ENCODE measurements around the gene DLX4.

Gene DLX4

DNA sequence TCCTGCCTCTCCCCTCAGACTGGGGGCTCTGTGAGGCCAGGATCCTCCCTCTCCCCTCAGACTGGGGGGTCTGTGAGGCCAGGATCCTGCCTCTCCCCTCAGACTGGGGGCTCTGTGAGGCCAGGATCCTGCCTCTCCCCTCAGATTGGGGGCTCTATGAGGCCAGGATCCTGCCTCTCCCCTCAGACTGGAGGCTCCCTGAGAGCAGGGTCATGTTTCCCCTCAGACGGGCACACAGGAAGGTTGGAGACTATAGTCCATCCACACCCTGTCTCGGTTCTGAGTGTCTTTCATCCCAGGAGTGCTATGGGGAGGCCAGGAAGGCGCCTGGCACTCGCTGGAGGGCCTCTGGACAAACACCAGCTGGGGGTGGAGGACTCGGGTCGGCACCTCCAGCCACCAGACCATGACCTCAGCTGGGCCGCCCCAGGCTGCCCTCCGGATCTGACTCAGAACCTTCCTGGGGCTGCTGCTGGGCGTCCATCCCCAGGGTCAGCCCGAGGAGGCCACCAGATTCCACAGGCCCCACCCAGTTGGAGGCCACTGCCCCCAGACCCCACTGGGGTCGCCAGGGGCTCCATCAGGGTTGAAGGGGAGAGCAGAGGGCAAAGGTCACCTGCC, 21.9 kb upstream of the DLX4 start:
- Histone ChIP-seq H3K4me3 (ENCODE audit: low read depth, low read length) (no peak overlapping the region), H3K9ac (ENCODE audit: low read depth, low read length) (no peak overlapping the region), H3K9me3 (ENCODE audit: control insufficient read depth, insufficient read depth, low read length) (no peaks in the 10 kb centered on the region), H3K4me1 (ENCODE audit: control insufficient read depth, insufficient read depth, low read length) (peaks cover 5% of the 10 kb centered on the region; the same call in 1 of the 2 replicates), H3K27ac (ENCODE audit: low read depth, low read length) (no peak overlapping the region), H3K27me3 (ENCODE audit: control insufficient read depth, insufficient read depth, low read length) (peaks cover 16% of the 10 kb centered on the region), H3K36me3 (ENCODE audit: control insufficient read depth, insufficient read depth, low read length) (no peaks in the 10 kb centered on the region)

DNA sequence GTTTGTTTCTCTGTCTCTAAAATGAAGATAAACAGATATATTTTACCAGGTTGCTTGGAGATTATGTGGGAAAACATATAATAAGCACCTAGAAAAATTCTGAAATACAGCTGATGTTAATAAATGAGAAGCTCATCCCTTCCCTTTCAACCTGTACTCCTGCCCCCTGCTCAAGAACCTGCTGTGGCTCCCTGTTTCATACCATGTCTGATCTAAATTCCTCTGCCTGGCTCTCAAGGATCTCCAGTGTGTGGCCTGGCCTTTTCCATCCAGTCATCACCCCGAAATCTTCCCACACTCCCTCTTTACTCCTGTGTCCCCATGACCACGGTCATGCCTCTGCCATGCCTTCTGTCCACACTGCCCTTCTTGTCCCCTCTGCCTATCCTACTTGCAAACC, 19.4 kb upstream of the DLX4 start:
- Histone ChIP-seq H3K4me3 (ENCODE audit: low read depth, low read length) (no peak overlapping the region), H3K27ac (ENCODE audit: low read depth, low read length) (no peak overlapping the region), H3K27me3 (ENCODE audit: control insufficient read depth, insufficient read depth, low read length) (peaks cover 22% of the 10 kb centered on the region), H3K9ac (ENCODE audit: low read depth, low read length) (no peak overlapping the region), H3K4me1 (ENCODE audit: control insufficient read depth, insufficient read depth, low read length) (peaks cover 4% of the 10 kb centered on the region; the same call in 1 of the 2 replicates), H3K9me3 (ENCODE audit: control insufficient read depth, insufficient read depth, low read length) (no peaks in the 10 kb centered on the region), H3K36me3 (ENCODE audit: control insufficient read depth, insufficient read depth, low read length) (no peaks in the 10 kb centered on the region)

DNA sequence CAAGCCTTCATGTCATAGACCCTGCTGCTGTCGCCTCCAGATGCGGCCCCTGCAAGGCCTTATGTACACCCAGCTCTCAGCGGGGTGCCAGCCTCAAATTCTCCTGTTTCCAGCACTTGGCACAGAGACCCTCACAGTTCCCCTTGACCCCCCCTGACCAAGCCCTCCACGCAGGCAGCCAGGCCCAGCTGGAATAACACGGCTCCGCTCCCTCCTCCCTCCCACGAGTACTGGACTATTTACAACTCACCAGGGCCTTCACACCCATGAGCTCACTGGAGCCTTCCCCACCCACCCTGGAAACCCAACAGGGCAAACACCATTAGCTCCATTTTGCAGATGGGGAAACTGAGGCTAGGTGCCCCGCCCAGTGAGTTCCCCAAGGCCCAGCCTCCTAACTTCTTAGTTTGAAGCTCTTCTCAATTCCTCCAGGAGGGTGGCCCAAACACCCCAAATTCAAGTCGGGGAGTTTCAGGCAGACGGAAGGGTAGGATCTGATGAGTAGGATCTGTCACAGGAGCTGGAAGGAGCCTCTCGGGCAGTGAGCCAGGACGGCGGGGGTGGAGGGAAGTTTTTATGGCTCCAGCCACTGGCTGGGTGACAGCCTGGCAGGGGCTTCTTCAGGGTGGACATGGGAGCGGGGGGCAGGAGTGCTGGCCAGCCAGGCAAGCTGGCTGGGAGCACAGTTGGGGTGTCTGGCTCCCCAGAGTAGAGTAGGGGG, 17.5 kb upstream of the DLX4 start:
- H3K27ac ChIP-seq (ENCODE audit: low read depth, low read length): no peak overlapping the region
- peaks cover 23% of the 10 kb centered on the region for H3K27me3 ChIP-seq (ENCODE audit: control insufficient read depth, insufficient read depth, low read length)
- no peaks in the 10 kb centered on the region for H3K36me3 ChIP-seq (ENCODE audit: control insufficient read depth, insufficient read depth, low read length)
- H3K4me1 ChIP-seq (ENCODE audit: control insufficient read depth, insufficient read depth, low read length): peaks cover 4% of the 10 kb centered on the region; the same call in 1 of the 2 replicates
- no peak overlapping the region for H3K9ac ChIP-seq (ENCODE audit: low read depth, low read length)
- no peak overlapping the region for H3K4me3 ChIP-seq (ENCODE audit: low read depth, low read length)
- H3K9me3 ChIP-seq (ENCODE audit: control insufficient read depth, insufficient read depth, low read length): no peaks in the 10 kb centered on the region

DNA sequence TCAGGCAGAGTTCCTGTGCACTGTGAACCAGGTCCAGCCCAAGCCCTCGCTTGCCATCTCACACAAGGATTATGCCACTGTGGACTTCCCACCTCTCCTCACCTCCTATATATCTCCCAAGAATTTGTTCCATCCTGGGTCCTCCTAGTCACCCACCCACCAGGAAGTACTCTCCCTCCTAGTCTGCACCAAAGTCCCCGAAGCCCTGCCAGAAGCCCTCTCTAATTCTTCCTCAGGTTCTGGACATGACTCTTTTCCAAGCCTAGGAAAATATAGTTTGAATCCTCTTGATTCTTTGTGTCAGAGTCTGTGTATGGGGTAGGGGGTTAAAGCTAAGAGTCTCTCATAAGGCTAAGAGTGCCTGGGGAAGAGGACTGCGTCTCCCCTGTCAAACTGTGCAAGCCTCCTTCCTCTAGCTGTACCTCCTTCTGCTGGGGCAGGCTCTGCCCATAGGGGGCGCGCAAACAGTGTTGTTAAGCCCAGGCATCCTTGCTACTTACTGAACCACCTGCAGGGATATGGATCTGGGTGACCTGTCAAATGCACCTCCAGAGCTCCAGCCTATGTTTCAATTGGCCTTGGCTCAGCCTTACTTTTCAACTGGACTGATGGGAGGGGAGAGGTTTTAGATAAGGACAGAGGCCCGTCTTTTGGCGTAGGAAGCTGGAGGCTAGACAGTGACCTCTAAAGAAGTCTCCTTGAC, 16.6 kb upstream of the DLX4 start:
- H3K4me3 ChIP-seq (ENCODE audit: low read depth, low read length): no peak overlapping the region
- no peaks in the 10 kb centered on the region for H3K36me3 ChIP-seq (ENCODE audit: control insufficient read depth, insufficient read depth, low read length)
- H3K27ac ChIP-seq (ENCODE audit: low read depth, low read length): no peak overlapping the region
- peaks cover 30% of the 10 kb centered on the region for H3K27me3 ChIP-seq (ENCODE audit: control insufficient read depth, insufficient read depth, low read length)
- peaks cover 4% of the 10 kb centered on the region; the same call in 1 of the 2 replicates for H3K4me1 ChIP-seq (ENCODE audit: control insufficient read depth, insufficient read depth, low read length)
- H3K9ac ChIP-seq (ENCODE audit: low read depth, low read length): no peak overlapping the region
- H3K9me3 ChIP-seq (ENCODE audit: control insufficient read depth, insufficient read depth, low read length): no peaks in the 10 kb centered on the region

DNA sequence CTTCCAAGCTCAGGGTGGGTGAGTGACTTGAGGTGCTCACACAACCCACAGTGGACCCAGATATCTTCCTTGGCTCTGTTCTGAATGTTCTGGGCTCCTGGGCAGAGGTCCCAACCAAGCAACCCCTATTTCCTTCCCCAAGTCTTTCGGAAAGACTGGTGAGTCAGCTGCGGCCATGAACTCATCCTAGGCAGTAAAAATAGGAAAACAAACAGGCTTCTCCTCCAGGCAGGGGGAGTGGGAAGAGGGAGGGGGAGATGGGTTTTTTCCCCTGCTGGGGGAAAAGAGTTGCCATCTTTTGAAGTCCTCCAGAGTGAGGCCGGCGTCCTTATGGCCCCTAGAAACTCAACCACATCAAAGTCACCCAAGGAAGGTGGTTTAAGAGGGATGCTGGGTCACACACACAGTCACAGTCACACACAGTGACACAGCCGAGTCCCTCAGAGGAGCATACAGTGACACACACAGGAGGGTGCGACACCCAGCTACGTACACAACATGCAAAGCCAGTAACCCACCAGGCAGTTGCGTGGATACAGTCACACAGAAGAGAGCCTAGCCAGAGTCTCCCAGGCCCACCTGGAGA, 16.0 kb upstream of the DLX4 start:
- Histone ChIP-seq H3K9me3 (ENCODE audit: control insufficient read depth, insufficient read depth, low read length) (no peaks in the 10 kb centered on the region), H3K9ac (ENCODE audit: low read depth, low read length) (no peak overlapping the region), H3K36me3 (ENCODE audit: control insufficient read depth, insufficient read depth, low read length) (no peaks in the 10 kb centered on the region), H3K27ac (ENCODE audit: low read depth, low read length) (no peak overlapping the region), H3K4me3 (ENCODE audit: low read depth, low read length) (no peak overlapping the region), H3K27me3 (ENCODE audit: control insufficient read depth, insufficient read depth, low read length) (peaks cover 31% of the 10 kb centered on the region), H3K4me1 (ENCODE audit: control insufficient read depth, insufficient read depth, low read length) (peaks cover 4% of the 10 kb centered on the region; the same call in 1 of the 2 replicates)

DNA sequence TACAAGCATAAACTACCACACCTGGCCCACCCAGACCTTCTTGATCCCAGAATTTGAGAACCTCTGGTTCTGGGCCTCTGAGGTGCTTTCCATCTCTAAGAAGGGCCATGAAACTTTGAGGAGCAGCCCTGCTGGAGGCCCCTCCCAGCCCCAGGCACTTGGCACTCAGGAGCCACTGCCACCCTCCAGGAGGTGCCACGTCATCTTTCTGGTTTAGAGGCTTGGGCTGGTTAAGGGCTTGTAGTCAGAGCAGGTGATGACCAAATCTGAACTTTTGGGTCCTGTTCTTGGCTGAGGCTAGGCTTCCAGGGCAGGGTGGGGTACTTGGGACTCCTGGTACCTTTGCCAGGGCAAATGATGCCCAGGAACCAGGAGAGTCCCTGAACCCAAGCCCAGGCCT, 13.8 kb upstream of the DLX4 start:
- H3K9ac ChIP-seq (ENCODE audit: low read depth, low read length): no peak overlapping the region
- H3K9me3 ChIP-seq (ENCODE audit: control insufficient read depth, insufficient read depth, low read length): no peaks in the 10 kb centered on the region
- H3K27ac ChIP-seq (ENCODE audit: low read depth, low read length): no peak overlapping the region
- peaks cover 4% of the 10 kb centered on the region; the same call in 1 of the 2 replicates for H3K4me1 ChIP-seq (ENCODE audit: control insufficient read depth, insufficient read depth, low read length)
- no peak overlapping the region for H3K4me3 ChIP-seq (ENCODE audit: low read depth, low read length)
- no peaks in the 10 kb centered on the region for H3K36me3 ChIP-seq (ENCODE audit: control insufficient read depth, insufficient read depth, low read length)
- peaks cover 39% of the 10 kb centered on the region for H3K27me3 ChIP-seq (ENCODE audit: control insufficient read depth, insufficient read depth, low read length)

DNA sequence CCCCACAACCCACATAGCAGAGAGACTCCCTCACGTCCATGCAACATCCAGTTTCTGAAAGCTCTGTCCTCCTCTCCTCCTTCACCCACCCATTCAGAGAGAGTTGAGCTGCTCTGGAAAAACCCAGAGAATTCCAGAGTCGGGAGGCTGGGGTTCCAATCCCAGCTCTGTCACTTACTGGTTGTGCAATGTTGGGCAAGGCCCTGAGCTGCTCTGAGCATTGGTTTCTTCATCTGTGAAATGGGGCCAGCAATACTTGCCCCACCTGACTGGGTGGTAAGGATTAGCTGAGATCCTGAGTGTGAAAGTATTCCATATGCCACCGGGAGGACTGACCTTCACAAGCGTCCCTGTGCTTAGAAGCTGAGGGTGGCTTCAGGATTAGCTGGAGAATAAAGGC, 12.2 kb upstream of the DLX4 start:
- Histone ChIP-seq H3K27me3 (ENCODE audit: control insufficient read depth, insufficient read depth, low read length) (peaks cover 51% of the 10 kb centered on the region), H3K9ac (ENCODE audit: low read depth, low read length) (no peak overlapping the region)

DNA sequence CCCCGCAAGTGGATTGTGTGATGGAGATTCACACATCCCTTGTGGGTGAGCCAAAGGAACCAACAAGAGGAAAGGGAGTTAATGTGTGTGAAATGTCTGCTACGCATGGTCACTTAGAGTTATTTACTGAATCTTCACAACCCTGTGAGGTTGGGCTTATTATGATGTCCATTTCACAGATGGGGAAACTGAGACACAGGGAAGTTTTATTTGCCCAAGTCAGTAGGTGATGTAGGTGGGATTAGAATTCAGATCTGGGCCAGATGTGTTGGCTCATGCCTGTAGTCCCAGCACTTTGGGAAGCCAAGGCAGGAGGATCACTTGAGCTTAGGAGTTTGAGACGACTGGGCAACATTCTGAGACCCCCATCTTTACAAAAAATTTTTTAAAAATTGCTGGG, 11.6 kb upstream of the DLX4 start:
- Histone ChIP-seq H3K4me1 (ENCODE audit: control insufficient read depth, insufficient read depth, low read length) (peaks cover 4% of the 10 kb centered on the region; the same call in 1 of the 2 replicates), H3K36me3 (ENCODE audit: control insufficient read depth, insufficient read depth, low read length) (no peaks in the 10 kb centered on the region), H3K27me3 (ENCODE audit: control insufficient read depth, insufficient read depth, low read length) (peaks cover 51% of the 10 kb centered on the region), H3K9me3 (ENCODE audit: control insufficient read depth, insufficient read depth, low read length) (no peaks in the 10 kb centered on the region), H3K27ac (ENCODE audit: low read depth, low read length) (no peak overlapping the region), H3K4me3 (ENCODE audit: low read depth, low read length) (no peak overlapping the region), H3K9ac (ENCODE audit: low read depth, low read length) (no peak overlapping the region)

More for the DNA sequence above, 12.2 kb upstream of the DLX4 start:
- Histone ChIP-seq H3K27ac (ENCODE audit: low read depth, low read length) (no peak overlapping the region), H3K9me3 (ENCODE audit: control insufficient read depth, insufficient read depth, low read length) (no peaks in the 10 kb centered on the region), H3K4me3 (ENCODE audit: low read depth, low read length) (no peak overlapping the region), H3K4me1 (ENCODE audit: control insufficient read depth, insufficient read depth, low read length) (peaks cover 4% of the 10 kb centered on the region; the same call in 1 of the 2 replicates), H3K36me3 (ENCODE audit: control insufficient read depth, insufficient read depth, low read length) (no peaks in the 10 kb centered on the region)

DNA sequence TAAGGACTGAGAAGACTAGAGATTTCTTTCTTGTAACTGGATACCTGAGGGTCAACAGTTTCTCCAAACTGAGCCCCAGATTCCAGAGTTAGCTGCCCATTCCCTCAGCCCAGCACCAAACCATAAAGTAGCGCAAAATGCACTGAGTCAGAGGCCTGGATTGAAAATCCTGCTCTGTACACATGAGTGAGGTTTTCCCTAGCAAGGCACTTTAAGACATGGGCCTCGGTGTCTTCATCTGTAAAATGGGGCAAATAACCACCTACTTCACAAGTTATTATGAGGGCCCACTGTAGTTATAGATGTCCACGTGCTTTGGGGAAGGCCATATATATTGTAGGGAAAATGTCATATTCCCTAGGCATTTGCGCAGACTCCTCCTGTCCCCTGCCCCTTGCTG, 10.3 kb upstream of the DLX4 start:
- Histone ChIP-seq H3K36me3 (ENCODE audit: control insufficient read depth, insufficient read depth, low read length) (no peaks in the 10 kb centered on the region), H3K27ac (ENCODE audit: low read depth, low read length) (no peak overlapping the region), H3K9ac (ENCODE audit: low read depth, low read length) (no peak overlapping the region), H3K4me3 (ENCODE audit: low read depth, low read length) (no peak overlapping the region), H3K4me1 (ENCODE audit: control insufficient read depth, insufficient read depth, low read length) (peaks cover 11% of the 10 kb centered on the region), H3K27me3 (ENCODE audit: control insufficient read depth, insufficient read depth, low read length) (peaks cover 53% of the 10 kb centered on the region), H3K9me3 (ENCODE audit: control insufficient read depth, insufficient read depth, low read length) (no peaks in the 10 kb centered on the region)

DNA sequence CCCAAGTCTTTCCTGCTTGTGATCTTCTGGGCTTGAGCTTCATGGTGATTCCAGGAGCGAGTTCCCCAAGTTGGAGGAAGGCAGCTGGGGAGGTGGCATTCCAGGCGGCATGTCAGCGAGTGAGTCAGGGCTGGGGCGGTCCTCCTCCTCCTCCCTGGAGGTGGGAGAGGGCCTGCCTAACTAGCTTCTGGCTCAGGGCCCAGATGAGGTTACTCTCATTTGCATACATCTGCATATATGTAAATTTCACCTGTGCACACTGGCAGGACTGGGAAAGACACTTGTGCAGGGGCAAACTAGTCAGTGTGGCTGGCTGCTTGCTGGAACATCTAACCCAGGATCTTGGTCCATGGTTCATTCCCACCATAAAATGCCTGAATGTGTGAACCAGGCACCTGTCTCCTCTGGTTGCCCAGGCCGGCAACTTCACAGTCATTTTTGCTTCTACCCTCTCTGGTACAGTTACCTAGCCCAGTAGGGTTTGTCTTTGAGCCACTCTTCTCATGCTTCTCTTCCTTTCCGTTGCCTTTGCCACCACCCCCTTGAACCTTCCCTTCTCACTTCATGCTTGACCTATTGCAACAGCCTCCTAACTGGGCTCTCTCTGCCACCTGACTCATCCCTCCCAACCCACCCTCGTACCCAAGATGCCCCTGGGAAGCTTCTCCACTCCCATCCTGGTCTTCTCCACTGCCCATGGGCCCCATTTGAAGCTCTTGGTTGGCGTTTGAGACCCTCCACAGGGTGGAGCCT, 9.6 kb upstream of the DLX4 start:
- Histone ChIP-seq H3K9me3 (ENCODE audit: control insufficient read depth, insufficient read depth, low read length) (no peaks in the 10 kb centered on the region), H3K4me1 (ENCODE audit: control insufficient read depth, insufficient read depth, low read length) (peaks cover 17% of the 10 kb centered on the region), H3K27ac (ENCODE audit: low read depth, low read length) (no peak overlapping the region), H3K36me3 (ENCODE audit: control insufficient read depth, insufficient read depth, low read length) (no peaks in the 10 kb centered on the region), H3K4me3 (ENCODE audit: low read depth, low read length) (no peak overlapping the region), H3K9ac (ENCODE audit: low read depth, low read length) (no peak overlapping the region), H3K27me3 (ENCODE audit: control insufficient read depth, insufficient read depth, low read length) (peaks cover 59% of the 10 kb centered on the region)

Measured in HUES48 (cell line).